Endodermal cell (in vitro differentiated cells): Measurements from ENCODE around the gene DNAH8. TPM values are rescaled to one million over a fixed set of nuclear protein-coding genes. Genes with fewer than 3 reads are reported as not detected.

Source experiments
- DNase-seq: peaks from one replicate; pipeline ENCODE4 v3.0.0-alpha.2; 2017
- H3K27ac ChIP-seq: 2 replicates; pipeline ENCODE4 v1.5.1; 2013; ENCODE audit warnings: mild to moderate bottlenecking, low read depth, low read length, moderate library complexity
- H3K27me3 ChIP-seq: 2 replicates; pipeline ENCODE4 v1.6.1; 2013; ENCODE audit warnings: mild to moderate bottlenecking, low read length, moderate library complexity; ENCODE audit not compliant: insufficient read depth, control insufficient read depth, poor library complexity, severe bottlenecking
- H3K36me3 ChIP-seq: 2 replicates; pipeline ENCODE4 v1.7.0; 2013; ENCODE audit warnings: mild to moderate bottlenecking, low read length, moderate library complexity; ENCODE audit not compliant: control insufficient read depth, insufficient read depth
- H3K4me1 ChIP-seq: one replicate; pipeline ENCODE4 v1.7.0; 2013; ENCODE audit warnings: low read length; ENCODE audit not compliant: control insufficient read depth, insufficient read depth
- H3K4me3 ChIP-seq: 2 replicates; pipeline ENCODE4 v1.5.1; 2013; ENCODE audit warnings: mild to moderate bottlenecking, low read length, moderate library complexity
- H3K9ac ChIP-seq: 2 replicates; pipeline ENCODE4 v1.6.1; 2013; ENCODE audit warnings: mild to moderate bottlenecking, low read length, moderate library complexity; ENCODE audit not compliant: poor library complexity, severe bottlenecking; ENCODE audit errors: extremely low read depth
- H3K9me3 ChIP-seq: 2 replicates; pipeline ENCODE4 v1.6.1; 2013; ENCODE audit warnings: mild to moderate bottlenecking, low read length, moderate library complexity; ENCODE audit not compliant: control insufficient read depth
- H3K27ac Mint-ChIP-seq: 2 replicates; pipeline ENCODE4 v1.8.0; 2020; ENCODE audit warnings: mixed read lengths
- H3K27me3 Mint-ChIP-seq: 2 replicates; pipeline ENCODE4 v1.8.0; 2021; ENCODE audit warnings: mild to moderate bottlenecking, mixed read lengths; ENCODE audit not compliant: insufficient read depth
- H3K36me3 Mint-ChIP-seq: 2 replicates; pipeline ENCODE4 v1.8.0; 2020; ENCODE audit warnings: low read depth, mixed read lengths
- H3K4me1 Mint-ChIP-seq: 2 replicates; pipeline ENCODE4 v1.8.0; 2020; ENCODE audit warnings: mixed read lengths
- H3K4me3 Mint-ChIP-seq: 2 replicates; pipeline ENCODE4 v1.8.0; 2020; ENCODE audit warnings: mild to moderate bottlenecking, moderate library complexity, mixed read lengths
- H3K9me3 Mint-ChIP-seq: 2 replicates; pipeline ENCODE4 v1.8.0; 2020; ENCODE audit warnings: mild to moderate bottlenecking, mixed read lengths
- CTCF ChIP-seq: fragments of 200-600 bp; sonication (generic); conservative IDR thresholded peaks from 2 replicates; pipeline ENCODE4 v1.5.0; 2021; ENCODE audit warnings: antibody characterized with exemption, mild to moderate bottlenecking
- WGBS, 2 experiments: methylation state at CpG; one replicate each; pipeline versions ENCODE4 v1.1.5 to v1.1.7; 2013; ENCODE audit warnings: missing lambda C conversion rate in 2 of 2, mixed read lengths in 1 of 2; ENCODE audit not compliant: insufficient coverage in 1 of 2, insufficient read length in 1 of 2; 5-methylcytosine and 5-hydroxymethylcytosine counted together
- total RNA-seq, 2 donors: library from RNA; stranded (reverse); fragmentation: NEBNext Ultra II Directional in 1 of 2; extraction: Animal tissue kit (Norgen Biotek cat#: 25700) in 1 of 2; gene quantifications; 2 replicates in 1 of 2; 3 replicates in 1 of 2; pipeline ENCODE4 v1.2.1, GENCODE V29; 2021

DNAH8 gene
- total RNA-seq, 2 donors from 2014 or later = not detected

GRCh38 chr6:38861926-38862401 is 146.9 kb downstream of the DNAH8 start:
- WGBS, 2 experiments = 96 to 100% methylated on average over 3 to 4 of the region's 4 CpGs
- no peaks in the 10 kb centered on the region for H3K36me3 Mint-ChIP-seq

GRCh38 chr6:38865521-38866174 is 150.5 kb downstream of the DNAH8 start:
- no peaks in the 10 kb centered on the region for H3K9me3 ChIP-seq
- no peaks in the 10 kb centered on the region for H3K27me3 Mint-ChIP-seq
- H3K4me3 ChIP-seq = no peak overlapping the region
- H3K9ac ChIP-seq = no peak overlapping the region
- H3K4me3 Mint-ChIP-seq = no peak overlapping the region
- 79% methylated on average over 1 of the region's 1 CpG; no CpG with 5 or more reads in 1 of the 2 experiments for WGBS, 2 experiments
- no peak for TF ChIP-seq CTCF
- H3K27me3 ChIP-seq = no peaks in the 10 kb centered on the region
- no peak overlapping the region for H3K27ac Mint-ChIP-seq
- H3K4me1 Mint-ChIP-seq = no peaks in the 10 kb centered on the region
- H3K4me1 ChIP-seq = no peaks in the 10 kb centered on the region
- H3K9me3 Mint-ChIP-seq = no peaks in the 10 kb centered on the region
- H3K36me3 Mint-ChIP-seq = no peaks in the 10 kb centered on the region
- H3K27ac ChIP-seq = no peak overlapping the region
- H3K36me3 ChIP-seq = no peaks in the 10 kb centered on the region
- DNase-seq = no peak

More at GRCh38 chr6:38861926-38862401, 146.9 kb downstream of the DNAH8 start:
- Histone ChIP-seq H3K4me3 (no peak overlapping the region), H3K4me1 (no peaks in the 10 kb centered on the region), H3K27ac (no peak overlapping the region), H3K9ac (no peak overlapping the region), H3K27me3 (no peaks in the 10 kb centered on the region), H3K36me3 (no peaks in the 10 kb centered on the region), H3K9me3 (no peaks in the 10 kb centered on the region)
- H3K27ac Mint-ChIP-seq = no peak overlapping the region
- H3K4me1 Mint-ChIP-seq = no peaks in the 10 kb centered on the region
- DNase-seq = no peak
- no peaks in the 10 kb centered on the region for H3K27me3 Mint-ChIP-seq
- no peak overlapping the region for H3K4me3 Mint-ChIP-seq
- no peaks in the 10 kb centered on the region for H3K9me3 Mint-ChIP-seq
- TF ChIP-seq CTCF = no peak

- Mint-ChIP-seq H3K27me3 (no peaks in the 10 kb centered on the region), H3K4me3 (no peak overlapping the region), H3K9me3 (no peaks in the 10 kb centered on the region), H3K36me3 (no peaks in the 10 kb centered on the region), H3K27ac (no peak overlapping the region), H3K4me1 (no peaks in the 10 kb centered on the region)
- H3K27me3 ChIP-seq = no peaks in the 10 kb centered on the region
- no peak for TF ChIP-seq CTCF
- H3K27ac ChIP-seq = no peak overlapping the region
- no peaks in the 10 kb centered on the region for H3K9me3 ChIP-seq
- 87% methylated on average over 2 of the region's 2 CpGs; no CpG with 5 or more reads in 1 of the 2 experiments for WGBS, 2 experiments
- H3K36me3 ChIP-seq = no peaks in the 10 kb centered on the region
- H3K4me3 ChIP-seq = no peak overlapping the region
- H3K4me1 ChIP-seq = no peaks in the 10 kb centered on the region
- no peak for DNase-seq
- H3K9ac ChIP-seq = no peak overlapping the region
Measured at GRCh38 chr6:38867726-38868125, 152.6 kb downstream of the DNAH8 start.
